Measurements from ENCODE around the gene FOXD3.

Gene FOXD3

DNA sequence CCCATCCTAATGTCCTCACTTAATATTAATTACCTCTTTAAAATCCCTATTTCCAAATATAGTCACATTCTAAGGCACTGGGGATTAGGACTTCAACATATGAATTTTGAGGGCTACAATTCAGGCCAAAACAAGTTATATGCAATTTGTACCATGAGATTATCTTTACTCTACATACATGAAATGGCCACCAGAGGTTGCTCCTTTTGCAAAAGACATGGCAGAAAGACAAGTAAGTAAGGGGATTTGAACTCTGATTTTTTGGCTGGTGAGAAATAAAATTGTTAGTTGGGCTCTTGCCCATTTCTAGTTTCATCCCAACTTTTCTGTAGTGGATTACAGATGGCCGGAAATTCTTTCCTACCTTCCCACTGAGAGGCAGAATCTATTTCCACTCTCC is 40.2 kb downstream of the FOXD3 start:
- DNase-seq (ENCODE audit: low spot score) = no peak

- no peak for DNase-seq (ENCODE audit: low spot score)
Measured at GRCh38 chr1:63363014-63363413, 40.6 kb downstream of the FOXD3 start.

DNA sequence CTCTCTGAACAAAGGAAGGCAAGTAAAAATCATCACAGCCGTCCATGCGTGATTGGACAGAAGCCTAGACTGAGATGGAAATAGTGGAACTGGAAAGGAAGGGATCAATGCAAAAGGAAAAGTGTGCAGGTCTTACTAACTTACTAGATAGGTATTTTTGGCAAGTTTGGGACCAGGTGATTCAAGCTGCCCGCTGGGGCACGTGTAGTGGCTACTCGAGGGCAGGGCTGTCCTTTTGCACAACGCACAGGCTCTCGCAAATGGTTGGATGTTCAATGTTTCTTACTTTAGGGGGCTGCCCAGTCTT is 44.5 kb downstream of the FOXD3 start:
- no peak for DNase-seq (ENCODE audit: low spot score)

GRCh38 chr1:63367215-63368103 is 45.1 kb downstream of the FOXD3 start, which contains the start of gene ALG6:
Gene ALG6, plus strand, starts transcription at chr1:63367627. Its CDS starts 3,351 bp downstream, at chr1:63370978.
- peak; percentile 100 for DNase-seq (ENCODE audit: low spot score)

- peak; percentile 5 for DNase-seq (ENCODE audit: low spot score)
Measured at GRCh38 chr1:63368131-63368530, 45.8 kb downstream of the FOXD3 start.
